Progenitor cell of endocrine pancreas (in vitro differentiated cells): Measurements from ENCODE around the gene DHRS7C. TPM values are rescaled to one million over a fixed set of nuclear protein-coding genes. Genes with fewer than 3 reads are reported as not detected.

Experiments
- DNase-seq: peaks from one replicate; pipeline ENCODE4 v3.0.0; 2021; ENCODE audit warnings: low spot score; ENCODE audit not compliant: unreplicated experiment
- H3K27ac Mint-ChIP-seq: 2 replicates; pipeline ENCODE4 v1.8.0; 2021; ENCODE audit warnings: mild to moderate bottlenecking, moderate library complexity, mixed read lengths
- H3K27me3 Mint-ChIP-seq: 2 replicates; pipeline ENCODE4 v1.8.0; 2021; ENCODE audit warnings: mixed read lengths
- H3K36me3 Mint-ChIP-seq: 2 replicates; pipeline ENCODE4 v1.8.0; 2022; ENCODE audit warnings: mixed read lengths; ENCODE audit not compliant: insufficient read depth
- H3K4me1 Mint-ChIP-seq: 2 replicates; pipeline ENCODE4 v1.8.0; 2021; ENCODE audit warnings: low read depth, mixed read lengths
- H3K4me3 Mint-ChIP-seq: 2 replicates; pipeline ENCODE4 v1.8.0; 2021; ENCODE audit warnings: low read depth, mild to moderate bottlenecking, moderate library complexity, mixed read lengths
- H3K9me3 Mint-ChIP-seq: 2 replicates; pipeline ENCODE4 v1.8.0; 2021; ENCODE audit warnings: low read depth, mixed read lengths
- total RNA-seq: library from RNA; stranded (reverse); gene quantifications from 2 replicates; pipeline ENCODE4 v1.2.1, GENCODE V29; 2021
- TF ChIP-seq, protein P1 (sequence below): fragments of 200-600 bp; sonication (generic); IDR thresholded peaks from one replicate; pipeline ENCODE4 v1.5.0; 2021; ENCODE audit warnings: antibody characterized with exemption, mild to moderate bottlenecking; ENCODE audit not compliant: unreplicated experiment

DHRS7C gene
- total RNA-seq, 1 donor from 2014 or later: not detected

GRCh38 chr17:9772658-9773057 is 18.7 kb downstream of the DHRS7C start:
- Mint-ChIP-seq H3K4me1 (no peaks in the 10 kb centered on the region), H3K9me3 (no peaks in the 10 kb centered on the region), H3K27ac (no peak overlapping the region), H3K36me3 (no peaks in the 10 kb centered on the region), H3K27me3 (peaks cover 3% of the 10 kb centered on the region), H3K4me3 (no peak overlapping the region)
- no peak for DNase-seq
- TF ChIP-seq, protein P1, sequence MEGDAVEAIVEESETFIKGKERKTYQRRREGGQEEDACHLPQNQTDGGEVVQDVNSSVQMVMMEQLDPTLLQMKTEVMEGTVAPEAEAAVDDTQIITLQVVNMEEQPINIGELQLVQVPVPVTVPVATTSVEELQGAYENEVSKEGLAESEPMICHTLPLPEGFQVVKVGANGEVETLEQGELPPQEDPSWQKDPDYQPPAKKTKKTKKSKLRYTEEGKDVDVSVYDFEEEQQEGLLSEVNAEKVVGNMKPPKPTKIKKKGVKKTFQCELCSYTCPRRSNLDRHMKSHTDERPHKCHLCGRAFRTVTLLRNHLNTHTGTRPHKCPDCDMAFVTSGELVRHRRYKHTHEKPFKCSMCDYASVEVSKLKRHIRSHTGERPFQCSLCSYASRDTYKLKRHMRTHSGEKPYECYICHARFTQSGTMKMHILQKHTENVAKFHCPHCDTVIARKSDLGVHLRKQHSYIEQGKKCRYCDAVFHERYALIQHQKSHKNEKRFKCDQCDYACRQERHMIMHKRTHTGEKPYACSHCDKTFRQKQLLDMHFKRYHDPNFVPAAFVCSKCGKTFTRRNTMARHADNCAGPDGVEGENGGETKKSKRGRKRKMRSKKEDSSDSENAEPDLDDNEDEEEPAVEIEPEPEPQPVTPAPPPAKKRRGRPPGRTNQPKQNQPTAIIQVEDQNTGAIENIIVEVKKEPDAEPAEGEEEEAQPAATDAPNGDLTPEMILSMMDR: no peak

DNA sequence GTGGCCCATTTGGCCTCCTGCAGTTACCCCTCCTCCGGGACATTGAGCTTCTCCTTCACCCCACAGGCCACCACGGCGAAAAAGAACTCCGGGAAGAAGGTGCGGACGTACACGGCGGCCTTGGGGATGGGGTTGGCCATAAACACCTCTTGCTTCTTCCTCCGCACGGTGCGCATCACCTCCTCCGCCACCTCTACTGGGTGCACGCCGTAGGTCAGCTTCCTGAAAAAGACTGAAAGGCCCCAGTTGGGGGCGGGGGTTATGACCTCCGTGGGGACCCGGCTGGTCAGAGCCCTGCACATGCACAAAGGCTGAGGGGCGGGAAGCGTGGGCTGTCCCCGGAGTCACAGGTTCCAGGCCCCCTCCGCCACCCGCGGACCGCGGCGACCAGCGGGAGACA is 19.9 kb downstream of the DHRS7C start:
- H3K4me1 Mint-ChIP-seq: no peaks in the 10 kb centered on the region
- peaks cover 2% of the 10 kb centered on the region for H3K27me3 Mint-ChIP-seq
- DNase-seq: no peak
- TF ChIP-seq, protein P1: no peak
- H3K9me3 Mint-ChIP-seq: no peaks in the 10 kb centered on the region
- no peaks in the 10 kb centered on the region for H3K36me3 Mint-ChIP-seq
- H3K27ac Mint-ChIP-seq: no peak overlapping the region
- no peak overlapping the region for H3K4me3 Mint-ChIP-seq

GRCh38 chr17:9769036-9769695 is 22.2 kb downstream of the DHRS7C start:
- no peak for DNase-seq
- TF ChIP-seq, protein P1: no peak
- no peaks in the 10 kb centered on the region for H3K4me1 Mint-ChIP-seq
- no peaks in the 10 kb centered on the region for H3K36me3 Mint-ChIP-seq
- H3K27ac Mint-ChIP-seq: no peak overlapping the region
- H3K9me3 Mint-ChIP-seq: no peaks in the 10 kb centered on the region
- peaks cover 11% of the 10 kb centered on the region for H3K27me3 Mint-ChIP-seq
- H3K4me3 Mint-ChIP-seq: no peak overlapping the region

GRCh38 chr17:9768381-9768934 is 22.9 kb downstream of the DHRS7C start:
- H3K9me3 Mint-ChIP-seq: no peaks in the 10 kb centered on the region
- no peak for DNase-seq
- H3K27me3 Mint-ChIP-seq: peaks cover 17% of the 10 kb centered on the region
- TF ChIP-seq, protein P1: peak; percentile 72
- no peak overlapping the region for H3K4me3 Mint-ChIP-seq
- no peaks in the 10 kb centered on the region for H3K4me1 Mint-ChIP-seq
- no peaks in the 10 kb centered on the region for H3K36me3 Mint-ChIP-seq
- H3K27ac Mint-ChIP-seq: no peak overlapping the region

GRCh38 chr17:9767432-9767991 is 23.9 kb downstream of the DHRS7C start:
- Mint-ChIP-seq H3K4me1 (no peaks in the 10 kb centered on the region), H3K27ac (no peak overlapping the region), H3K9me3 (no peaks in the 10 kb centered on the region), H3K4me3 (no peak overlapping the region), H3K27me3 (peaks cover 19% of the 10 kb centered on the region), H3K36me3 (no peaks in the 10 kb centered on the region)
- TF ChIP-seq, protein P1: no peak
- no peak for DNase-seq
